ENCODE results near the gene IRF4. TPM values are rescaled to one million over a fixed set of nuclear protein-coding genes. Genes with fewer than 3 reads are reported as not detected.

Gene IRF4
- total RNA-seq, 1 experiment from 2014 or later = 0.72 TPM

DNA sequence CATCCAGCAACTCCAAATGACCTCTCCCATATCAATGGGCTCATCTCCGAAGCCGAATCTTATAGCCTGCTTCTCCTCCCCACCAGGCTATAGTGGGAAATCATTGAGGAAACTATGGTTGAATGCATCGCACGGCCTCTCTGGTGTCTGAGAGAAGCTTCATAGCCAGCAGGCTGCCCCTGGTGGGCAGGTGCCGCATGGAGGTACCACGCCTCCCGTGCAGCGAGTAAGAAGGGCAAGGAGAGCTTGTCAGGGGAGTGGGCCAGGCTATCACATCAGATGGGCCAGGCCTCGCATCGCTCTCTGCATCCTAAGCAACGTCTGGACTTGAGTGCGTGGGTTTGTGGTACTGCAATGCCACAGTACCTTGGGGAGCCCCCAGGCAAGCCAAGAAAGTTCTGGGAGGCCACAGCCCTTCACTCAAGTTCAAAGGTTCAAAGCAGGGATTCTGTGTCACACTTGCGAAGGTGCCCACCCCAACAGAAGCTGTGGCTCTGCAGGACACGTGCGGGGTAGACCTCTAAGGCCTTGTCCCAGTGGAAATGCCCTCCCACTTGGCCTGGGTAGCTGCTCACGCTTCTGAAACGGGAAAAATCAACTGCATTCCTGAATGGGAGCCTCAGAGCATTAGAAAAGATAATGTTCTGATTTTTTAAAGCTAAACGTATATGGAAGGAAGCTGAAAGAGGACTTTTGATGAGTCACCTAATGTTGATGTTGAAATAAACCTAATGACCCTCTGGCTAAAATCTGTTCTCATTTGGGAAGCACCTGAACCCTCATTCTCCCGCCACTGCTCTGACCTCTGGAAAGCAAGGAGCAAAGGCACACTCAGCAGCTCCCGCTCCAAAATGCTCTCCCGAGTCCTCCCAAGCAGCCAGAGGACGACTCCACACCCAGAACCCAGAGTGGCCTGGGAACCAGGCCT is 8.4 kb upstream of the IRF4 start:
- no TSS peak for BruUV-seq (replicated peaks)
- ChIA-PET POLR2A (interaction anchor here (0.5 kb wide), 1 partner anchor 111 kb away, joined by 3 read pairs; no protein-coding TSS in a partner anchor), CTCF (no interaction called here)
- DNase-seq (ENCODE audit: low read depth, low spot score) (no peak), ATAC-seq (no peak)
- no peaks in the 10 kb centered on the region for H3K36me3 ChIP-seq (ENCODE audit: control insufficient read depth, insufficient read depth, low read length)
- H3K27ac ChIP-seq (ENCODE audit: low read length) = no peak overlapping the region
- H3K27me3 ChIP-seq (ENCODE audit: control insufficient read depth, insufficient read depth, low read length) = peaks cover 5% of the 10 kb centered on the region
- no peaks in the 10 kb centered on the region for H3K9me3 ChIP-seq (ENCODE audit: control insufficient read depth, insufficient read depth, low read depth, low read length)
- TF ChIP-seq, protein P1, sequence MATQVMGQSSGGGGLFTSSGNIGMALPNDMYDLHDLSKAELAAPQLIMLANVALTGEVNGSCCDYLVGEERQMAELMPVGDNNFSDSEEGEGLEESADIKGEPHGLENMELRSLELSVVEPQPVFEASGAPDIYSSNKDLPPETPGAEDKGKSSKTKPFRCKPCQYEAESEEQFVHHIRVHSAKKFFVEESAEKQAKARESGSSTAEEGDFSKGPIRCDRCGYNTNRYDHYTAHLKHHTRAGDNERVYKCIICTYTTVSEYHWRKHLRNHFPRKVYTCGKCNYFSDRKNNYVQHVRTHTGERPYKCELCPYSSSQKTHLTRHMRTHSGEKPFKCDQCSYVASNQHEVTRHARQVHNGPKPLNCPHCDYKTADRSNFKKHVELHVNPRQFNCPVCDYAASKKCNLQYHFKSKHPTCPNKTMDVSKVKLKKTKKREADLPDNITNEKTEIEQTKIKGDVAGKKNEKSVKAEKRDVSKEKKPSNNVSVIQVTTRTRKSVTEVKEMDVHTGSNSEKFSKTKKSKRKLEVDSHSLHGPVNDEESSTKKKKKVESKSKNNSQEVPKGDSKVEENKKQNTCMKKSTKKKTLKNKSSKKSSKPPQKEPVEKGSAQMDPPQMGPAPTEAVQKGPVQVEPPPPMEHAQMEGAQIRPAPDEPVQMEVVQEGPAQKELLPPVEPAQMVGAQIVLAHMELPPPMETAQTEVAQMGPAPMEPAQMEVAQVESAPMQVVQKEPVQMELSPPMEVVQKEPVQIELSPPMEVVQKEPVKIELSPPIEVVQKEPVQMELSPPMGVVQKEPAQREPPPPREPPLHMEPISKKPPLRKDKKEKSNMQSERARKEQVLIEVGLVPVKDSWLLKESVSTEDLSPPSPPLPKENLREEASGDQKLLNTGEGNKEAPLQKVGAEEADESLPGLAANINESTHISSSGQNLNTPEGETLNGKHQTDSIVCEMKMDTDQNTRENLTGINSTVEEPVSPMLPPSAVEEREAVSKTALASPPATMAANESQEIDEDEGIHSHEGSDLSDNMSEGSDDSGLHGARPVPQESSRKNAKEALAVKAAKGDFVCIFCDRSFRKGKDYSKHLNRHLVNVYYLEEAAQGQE (IDR thresholded peaks at IDR 0.05; ENCODE audit: insufficient read depth in 1 of 2, low read depth in 2 of 2, low read length in 1 of 2) = no peak
- TF ChIP-seq, protein P2, sequence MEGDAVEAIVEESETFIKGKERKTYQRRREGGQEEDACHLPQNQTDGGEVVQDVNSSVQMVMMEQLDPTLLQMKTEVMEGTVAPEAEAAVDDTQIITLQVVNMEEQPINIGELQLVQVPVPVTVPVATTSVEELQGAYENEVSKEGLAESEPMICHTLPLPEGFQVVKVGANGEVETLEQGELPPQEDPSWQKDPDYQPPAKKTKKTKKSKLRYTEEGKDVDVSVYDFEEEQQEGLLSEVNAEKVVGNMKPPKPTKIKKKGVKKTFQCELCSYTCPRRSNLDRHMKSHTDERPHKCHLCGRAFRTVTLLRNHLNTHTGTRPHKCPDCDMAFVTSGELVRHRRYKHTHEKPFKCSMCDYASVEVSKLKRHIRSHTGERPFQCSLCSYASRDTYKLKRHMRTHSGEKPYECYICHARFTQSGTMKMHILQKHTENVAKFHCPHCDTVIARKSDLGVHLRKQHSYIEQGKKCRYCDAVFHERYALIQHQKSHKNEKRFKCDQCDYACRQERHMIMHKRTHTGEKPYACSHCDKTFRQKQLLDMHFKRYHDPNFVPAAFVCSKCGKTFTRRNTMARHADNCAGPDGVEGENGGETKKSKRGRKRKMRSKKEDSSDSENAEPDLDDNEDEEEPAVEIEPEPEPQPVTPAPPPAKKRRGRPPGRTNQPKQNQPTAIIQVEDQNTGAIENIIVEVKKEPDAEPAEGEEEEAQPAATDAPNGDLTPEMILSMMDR (IDR thresholded peaks at IDR 0.05) = no peak
- TF ChIP-seq TCF7L2 (IDR thresholded peaks at IDR 0.05; ENCODE audit: low read depth, low read length) = no peak
- TF ChIP-seq SIN3A (IDR thresholded peaks at IDR 0.05; ENCODE audit: borderline replicate concordance, insufficient read depth, low read depth, low read length) = no peak
- TF ChIP-seq POLR2AphosphoS5 (IDR thresholded peaks at IDR 0.05; ENCODE audit: low read depth, low read length) = no peak
- no peaks in the 10 kb centered on the region for H3K4me1 ChIP-seq (ENCODE audit: control insufficient read depth, insufficient read depth, low read length)
- intact Hi-C loops (cut with micrococcal nuclease; ENCODE audit: unreplicated experiment) (no loop called here), in situ Hi-C loops (cut with HindIII; ENCODE audit: low pct_unique_long_range_greater_than_20kb, low sequenced_read_pairs) (no loop called here)
- H3K4me3 ChIP-seq (ENCODE audit: low read depth in 2 of 2, low read length in 2 of 2) = no peak overlapping the region

DNA sequence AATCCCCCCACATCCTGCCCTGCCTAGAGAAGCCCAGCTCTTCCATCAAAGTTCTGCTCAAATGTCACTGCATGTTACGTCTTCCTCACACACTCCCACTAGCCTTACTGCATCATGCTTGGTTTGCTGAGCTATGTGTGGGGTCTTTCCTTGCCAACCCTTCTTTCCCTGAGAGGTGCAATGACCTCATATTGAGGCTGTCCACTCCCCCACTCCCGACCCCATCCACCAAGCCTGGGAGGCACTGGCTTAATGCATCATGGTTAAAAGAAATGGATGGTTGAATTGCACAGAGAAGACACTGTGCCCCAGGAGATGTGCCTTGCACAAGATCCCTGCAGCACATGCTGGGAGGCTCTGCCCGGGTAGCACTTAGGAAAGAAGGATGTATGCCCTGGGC is 7.7 kb upstream of the IRF4 start:
- CTCF ChIA-PET = no interaction called here
- no peaks in the 10 kb centered on the region for H3K9me3 ChIP-seq (ENCODE audit: control insufficient read depth, insufficient read depth, low read depth, low read length)
- POLR2A ChIA-PET = interaction anchor here (0.5 kb wide), 1 partner anchor 111 kb away, joined by 3 read pairs; no protein-coding TSS in a partner anchor

More for the DNA sequence above, 7.7 kb upstream of the IRF4 start:
- Histone ChIP-seq H3K27me3 (ENCODE audit: control insufficient read depth, insufficient read depth, low read length) (peaks cover 5% of the 10 kb centered on the region), H3K4me3 (ENCODE audit: low read depth in 2 of 2, low read length in 2 of 2) (no peak overlapping the region), H3K27ac (ENCODE audit: low read length) (no peak overlapping the region), H3K4me1 (ENCODE audit: control insufficient read depth, insufficient read depth, low read length) (no peaks in the 10 kb centered on the region), H3K36me3 (ENCODE audit: control insufficient read depth, insufficient read depth, low read length) (no peaks in the 10 kb centered on the region)
- intact Hi-C loops (cut with micrococcal nuclease; ENCODE audit: unreplicated experiment) = no loop called here
- in situ Hi-C loops (cut with HindIII; ENCODE audit: low pct_unique_long_range_greater_than_20kb, low sequenced_read_pairs) = no loop called here
- no TSS peak for BruUV-seq (replicated peaks)
- ATAC-seq = no peak
- TF ChIP-seq, protein P2 (IDR thresholded peaks at IDR 0.05) = no peak
- TF ChIP-seq POLR2AphosphoS5 (IDR thresholded peaks at IDR 0.05; ENCODE audit: low read depth, low read length) = no peak
- no peak for TF ChIP-seq TCF7L2 (IDR thresholded peaks at IDR 0.05; ENCODE audit: low read depth, low read length)
- TF ChIP-seq, protein P1 (IDR thresholded peaks at IDR 0.05; ENCODE audit: insufficient read depth in 1 of 2, low read depth in 2 of 2, low read length in 1 of 2) = no peak
- no peak for TF ChIP-seq SIN3A (IDR thresholded peaks at IDR 0.05; ENCODE audit: borderline replicate concordance, insufficient read depth, low read depth, low read length)
- DNase-seq (ENCODE audit: low read depth, low spot score) = no peak

Data from Panc1 (cell line).